ENCODE measurements around the gene POLR2M.

GRCh38 chr15:57668016-57668415 lies 38.5 kb upstream of the POLR2M start:
- TF ChIP-seq CTCF (conservative IDR thresholded peaks at IDR 0.05; ENCODE audit: low read depth in 2 of 2) (no peak), POLR2AphosphoS5 (IDR thresholded peaks at IDR 0.05; ENCODE audit: low read depth) (no peak), EZH2 (IDR thresholded peaks at IDR 0.05; ENCODE audit: low read depth, unreplicated experiment) (no peak), JUNB (IDR thresholded peaks at IDR 0.05; ENCODE audit: unreplicated experiment) (no peak), CREB1 (CRISPR knock-in tag; IDR thresholded peaks at IDR 0.05; ENCODE audit: low read depth) (no peak), EZH2phosphoT487 (IDR thresholded peaks at IDR 0.05; ENCODE audit: unreplicated experiment) (no peak), REST (IDR thresholded peaks at IDR 0.05; ENCODE audit: unreplicated experiment) (no peak), ETS1 (IDR thresholded peaks at IDR 0.05) (no peak), ZNF331 (CRISPR knock-in tag; IDR thresholded peaks at IDR 0.05; ENCODE audit: low read depth) (no peak)
